ENCODE results near the gene FBRS.

FBRS gene

GRCh38 chr16:30644334-30644830 lies 13.8 kb upstream of the FBRS start:
- TF ChIP-seq CTCF (conservative IDR thresholded peaks at IDR 0.05; ENCODE audit: control insufficient read depth, insufficient read depth, low read depth, low read length) = no peak
- DNase-seq (ENCODE audit: low read depth) = no peak
- H3K4me3 ChIP-seq (ENCODE audit: control insufficient read depth, low read depth, low read length) = no peak overlapping the region

DNA sequence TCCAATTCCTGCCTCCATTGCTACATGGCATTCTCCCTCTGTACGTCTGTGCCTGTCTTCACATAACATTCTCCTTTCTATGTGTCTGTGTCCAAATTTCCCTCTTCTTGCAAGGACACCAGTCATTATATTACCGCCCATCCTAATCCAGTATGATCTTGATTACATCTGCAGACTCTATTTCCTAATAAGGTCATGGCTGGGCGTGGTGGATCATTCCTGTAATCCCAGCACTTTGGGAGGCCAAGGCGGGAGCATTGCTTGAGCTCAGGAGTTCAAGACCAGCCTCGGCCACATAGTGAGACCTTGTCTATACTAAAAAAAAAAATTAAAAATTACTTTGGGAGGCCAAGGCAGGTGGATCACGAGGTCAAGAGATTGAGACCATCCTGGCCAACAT lies 12.5 kb upstream of the FBRS start:
- no peak overlapping the region for H3K4me3 ChIP-seq (ENCODE audit: control insufficient read depth, low read depth, low read length)
- no peak for DNase-seq (ENCODE audit: low read depth)
- TF ChIP-seq CTCF (conservative IDR thresholded peaks at IDR 0.05; ENCODE audit: control insufficient read depth, insufficient read depth, low read depth, low read length) = no peak

DNA sequence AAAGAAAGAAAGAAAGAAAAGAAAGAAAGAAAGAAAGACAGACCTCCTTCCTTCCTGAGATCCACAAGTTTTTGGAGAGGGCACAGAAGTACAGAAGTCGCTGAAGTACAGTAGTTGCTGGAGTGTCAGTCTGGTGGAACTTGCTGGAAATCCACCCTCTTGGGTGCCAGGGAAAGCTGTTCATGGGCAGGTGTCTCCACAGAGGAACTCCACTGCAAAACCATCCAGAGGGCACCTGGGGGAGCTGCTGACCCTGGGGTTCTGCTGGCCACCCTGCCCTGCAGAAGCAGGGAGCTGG lies 11.0 kb upstream of the FBRS start:
- DNase-seq (ENCODE audit: low read depth) = no peak
- no peak for TF ChIP-seq CTCF (conservative IDR thresholded peaks at IDR 0.05; ENCODE audit: control insufficient read depth, insufficient read depth, low read depth, low read length)
- H3K4me3 ChIP-seq (ENCODE audit: control insufficient read depth, low read depth, low read length) = no peak overlapping the region

DNA sequence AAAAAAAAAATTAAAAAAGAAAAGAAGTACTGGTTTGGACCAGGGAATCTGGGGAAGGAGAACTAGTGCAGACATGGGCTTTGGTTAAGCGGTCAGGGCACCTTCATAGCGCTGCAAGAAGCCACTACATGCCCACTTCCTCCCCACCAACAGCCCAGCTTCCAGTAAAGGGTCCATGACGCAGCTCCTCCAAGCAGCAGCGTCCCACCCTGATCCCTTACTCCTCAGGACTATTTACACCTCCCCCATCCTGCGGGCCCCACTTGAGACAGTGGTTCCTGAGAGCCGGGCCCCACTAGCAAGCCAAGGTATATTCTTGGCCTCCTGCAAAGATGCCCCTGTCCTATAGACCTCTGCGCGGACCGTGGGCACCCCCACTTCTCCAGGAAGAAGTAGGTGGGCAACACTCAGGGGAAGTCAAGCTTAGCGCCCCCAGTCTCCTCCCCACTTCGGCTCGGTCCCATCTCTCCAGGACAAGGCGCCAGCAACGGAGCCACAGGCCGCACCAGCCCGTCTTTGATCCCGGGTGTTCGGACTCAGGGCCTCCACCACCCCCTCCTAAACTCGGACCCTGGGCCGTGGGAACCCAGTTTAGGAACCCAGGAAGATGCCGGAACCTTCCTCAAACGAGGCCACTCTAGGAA lies 8.4 kb upstream of the FBRS start:
- DNase-seq (ENCODE audit: low read depth) = no peak
- no peak for TF ChIP-seq CTCF (conservative IDR thresholded peaks at IDR 0.05; ENCODE audit: control insufficient read depth, insufficient read depth, low read depth, low read length)
- peak overlapping the region; percentile 46 for H3K4me3 ChIP-seq (ENCODE audit: control insufficient read depth, low read depth, low read length)

DNA sequence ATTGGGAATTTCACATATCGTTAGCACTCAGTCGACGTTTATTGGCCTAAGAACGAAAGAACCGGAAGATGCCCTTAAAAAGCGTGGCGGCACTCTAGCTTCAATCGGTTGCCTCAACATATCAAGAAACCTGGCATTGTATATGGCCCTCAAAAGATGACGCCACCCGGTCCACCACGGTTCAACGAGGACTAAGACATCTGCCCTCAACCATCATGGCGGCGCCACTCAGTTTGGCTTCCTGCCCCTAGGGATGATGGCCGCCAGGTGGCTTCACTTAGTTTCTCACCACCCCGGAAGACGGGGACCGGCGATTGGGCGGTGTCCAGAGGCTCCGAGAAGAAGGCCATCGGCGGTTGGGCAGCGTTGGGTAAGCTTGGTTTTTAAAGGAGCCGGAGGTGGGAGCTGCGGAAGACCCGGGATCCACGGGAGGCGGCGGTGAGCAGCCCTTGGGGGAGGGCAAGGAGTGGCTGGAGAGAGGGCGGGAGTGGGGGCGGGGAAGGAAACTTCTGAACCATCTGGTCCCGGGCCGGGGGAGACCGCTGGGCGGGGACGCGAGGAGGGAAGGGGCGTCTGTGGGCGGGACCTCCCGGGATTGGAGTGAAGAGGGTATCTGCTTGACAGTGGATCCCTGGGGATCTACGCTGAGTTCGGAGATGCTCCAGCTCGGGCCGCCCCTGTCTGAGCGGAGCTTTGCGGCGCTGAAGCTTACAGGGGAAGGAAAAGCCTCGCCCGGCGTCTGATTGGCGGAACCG lies 7.7 kb upstream of the FBRS start, which contains the start of gene PRR14:
Gene PRR14, plus strand, starts transcription at position 592 of the 755 bp plus-strand sequence. CDS start 686 bp downstream, outside the sequence.
- peak; percentile 99 for DNase-seq (ENCODE audit: low read depth)
- peak within 1 kb of the TSS; percentile 90 for H3K4me3 ChIP-seq (ENCODE audit: control insufficient read depth, low read depth, low read length)
- no peak for TF ChIP-seq CTCF (conservative IDR thresholded peaks at IDR 0.05; ENCODE audit: control insufficient read depth, insufficient read depth, low read depth, low read length)

DNA sequence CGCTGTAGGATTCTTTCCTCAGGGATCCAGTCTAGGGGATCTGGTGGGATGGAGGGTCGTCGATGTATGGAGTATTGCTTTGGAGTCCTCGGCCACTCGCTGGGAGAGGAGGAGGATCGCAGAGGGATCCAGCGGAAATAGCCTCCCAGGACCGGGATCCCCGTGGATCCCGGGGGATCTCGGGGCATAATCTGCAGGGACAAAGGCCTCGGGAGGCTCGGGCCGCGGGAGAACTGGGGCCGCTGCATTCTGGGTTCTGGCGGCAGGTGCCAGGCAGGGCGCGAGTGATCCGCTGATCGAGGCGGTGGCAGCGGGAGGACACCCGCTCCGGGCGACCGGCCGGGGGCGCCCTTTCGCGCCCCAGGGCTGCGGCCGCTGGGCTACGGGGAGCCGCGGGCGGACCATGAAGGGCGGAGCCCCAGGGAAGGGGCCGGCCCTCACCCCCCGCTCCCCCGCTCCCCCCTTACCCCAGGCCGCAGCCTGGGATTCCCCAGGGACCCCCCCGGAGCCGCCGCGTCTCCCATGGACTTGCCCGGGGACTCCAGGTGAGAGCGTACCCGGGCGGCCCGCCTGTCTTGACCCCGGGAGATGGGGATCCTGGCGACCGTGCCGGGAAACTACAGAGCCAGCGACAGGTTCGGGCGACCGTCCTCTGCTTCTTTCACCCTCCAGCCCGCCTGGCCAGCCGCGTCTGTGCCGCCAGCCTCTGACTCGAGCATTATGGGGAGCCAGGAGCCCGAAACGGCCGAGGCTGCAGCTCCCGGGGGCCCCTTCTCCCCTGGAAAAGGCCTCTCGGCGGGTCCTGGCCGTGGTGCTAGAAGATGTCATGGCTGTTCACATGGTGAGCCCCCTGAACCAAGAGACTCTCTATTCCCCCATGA lies 6.9 kb upstream of the FBRS start:
- peak; percentile 32 for TF ChIP-seq CTCF (conservative IDR thresholded peaks at IDR 0.05; ENCODE audit: control insufficient read depth, insufficient read depth, low read depth, low read length)
- DNase-seq (ENCODE audit: low read depth) = peak; percentile 60
- peak overlapping the region; percentile 90 for H3K4me3 ChIP-seq (ENCODE audit: control insufficient read depth, low read depth, low read length)
